HG03175 (cell line): Measurements from ENCODE around the gene RNASE12.
"Not testable (repeated sequence)": the region's sequence is repeated elsewhere in the genome, so short reads cannot be mapped to it uniquely, and the experiment has no call there.

Experiments used
- ATAC-seq: cut with Tn5 transposase; IDR thresholded peaks from one replicate; pipeline ENCODE4 v1.9.1; 2021; ENCODE audit warnings: mild to moderate bottlenecking, moderate library complexity; ENCODE audit not compliant: unreplicated experiment

Gene RNASE12

DNA sequence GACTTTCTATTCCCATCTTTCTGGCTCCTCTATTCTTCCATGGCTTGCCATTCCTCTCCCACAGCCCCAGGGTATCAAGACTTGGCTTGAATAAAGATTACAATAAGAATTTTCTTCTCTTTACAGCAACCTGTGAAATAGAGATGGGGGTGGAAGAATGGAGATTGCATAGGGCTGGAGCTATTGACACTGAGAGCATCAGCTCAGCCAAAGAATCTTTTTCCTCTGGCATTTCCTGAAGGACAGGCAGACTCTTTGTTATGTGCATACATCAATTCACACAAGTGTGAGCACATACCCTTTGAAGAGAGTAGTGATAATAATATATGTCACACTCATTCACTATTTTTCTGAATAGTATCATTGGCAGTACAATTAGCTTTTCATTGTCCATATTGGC is 8.0 kb downstream of the RNASE12 start:
- ATAC-seq: no peak

DNA sequence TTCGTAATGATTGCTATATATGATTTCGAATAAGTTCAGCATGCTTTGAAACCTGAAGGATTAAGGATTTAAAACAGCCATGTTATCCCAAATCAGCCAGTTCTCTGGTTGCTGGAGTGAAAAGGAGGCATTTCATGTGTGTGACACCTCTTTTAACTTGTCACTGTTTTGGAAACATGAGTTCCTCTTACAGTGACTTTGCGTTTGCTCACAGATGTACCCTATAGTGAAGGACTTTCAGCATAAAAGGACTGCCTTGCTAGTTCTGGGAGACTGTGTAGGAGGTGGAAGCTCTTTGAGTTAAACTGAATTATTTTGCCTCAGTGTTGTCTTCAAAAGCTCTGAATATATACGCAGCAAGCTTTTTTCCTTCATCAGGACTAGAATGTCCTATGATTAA is 10.9 kb downstream of the RNASE12 start:
- no peak for ATAC-seq

DNA sequence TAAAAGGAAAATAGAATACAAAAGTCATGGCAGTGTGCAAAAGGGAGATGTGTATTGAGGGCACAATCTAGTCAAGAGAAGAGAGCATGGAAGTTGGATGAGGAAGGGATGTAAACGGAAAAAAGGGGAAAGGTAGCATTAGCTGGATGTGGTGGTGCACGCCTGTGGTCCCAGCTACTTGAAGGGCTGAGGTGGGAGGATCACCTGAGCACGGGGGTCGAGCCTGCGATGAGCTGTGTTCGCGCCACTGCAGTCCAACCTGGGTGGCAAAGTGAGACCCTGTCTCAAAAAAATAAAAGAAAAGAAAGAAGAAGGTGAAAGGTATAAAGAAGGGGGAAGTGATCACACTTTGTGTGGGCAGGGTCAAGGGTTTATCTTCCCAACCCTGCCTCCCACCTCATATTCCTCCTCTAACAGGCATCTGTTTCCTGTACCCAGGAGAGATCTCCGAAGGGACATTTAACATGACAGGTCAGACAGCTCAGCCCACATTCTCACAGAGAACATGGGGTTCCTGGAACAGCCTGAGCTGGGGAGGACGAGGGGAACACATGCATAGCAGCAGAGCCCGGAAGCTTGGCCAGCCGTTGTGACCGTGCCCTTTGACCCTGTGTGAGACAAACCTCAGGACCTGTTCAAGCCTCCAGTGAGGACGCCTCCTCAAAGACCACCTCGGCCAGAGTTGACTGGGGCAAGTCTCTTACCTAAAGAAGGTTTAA is 12.2 kb downstream of the RNASE12 start:
- ATAC-seq: no peak

- ATAC-seq: no peak
These were observed 12.9 kb downstream of the RNASE12 start for GRCh38 chr14:20578325-20578724.

- not testable (repeated sequence) for ATAC-seq
These were observed 18.7 kb downstream of the RNASE12 start for GRCh38 chr14:20572382-20572990.

GRCh38 chr14:20570720-20571119 is 20.5 kb downstream of the RNASE12 start:
- not testable (repeated sequence) for ATAC-seq

DNA sequence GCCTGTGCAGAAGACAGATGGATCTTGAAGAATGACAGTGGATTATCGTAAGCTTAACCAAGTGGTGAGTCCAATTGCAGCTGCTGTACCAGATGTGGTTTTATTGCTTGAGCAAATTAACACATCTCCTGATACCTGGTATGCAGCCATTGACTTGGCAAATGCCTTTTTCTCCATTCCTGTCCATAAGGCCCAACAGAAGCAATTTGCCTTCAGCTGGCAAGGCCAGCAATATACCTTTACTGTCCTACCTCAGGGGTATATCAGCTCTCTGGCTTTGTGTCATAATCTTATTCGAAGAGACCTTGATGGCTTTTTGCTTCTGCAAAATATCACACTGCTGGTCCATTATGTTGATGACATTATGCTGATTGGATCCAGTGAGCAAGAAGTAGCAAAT is 21.3 kb downstream of the RNASE12 start:
- ATAC-seq: not testable (repeated sequence)

GRCh38 chr14:20569066-20569465 is 22.1 kb downstream of the RNASE12 start:
- no peak for ATAC-seq

DNA sequence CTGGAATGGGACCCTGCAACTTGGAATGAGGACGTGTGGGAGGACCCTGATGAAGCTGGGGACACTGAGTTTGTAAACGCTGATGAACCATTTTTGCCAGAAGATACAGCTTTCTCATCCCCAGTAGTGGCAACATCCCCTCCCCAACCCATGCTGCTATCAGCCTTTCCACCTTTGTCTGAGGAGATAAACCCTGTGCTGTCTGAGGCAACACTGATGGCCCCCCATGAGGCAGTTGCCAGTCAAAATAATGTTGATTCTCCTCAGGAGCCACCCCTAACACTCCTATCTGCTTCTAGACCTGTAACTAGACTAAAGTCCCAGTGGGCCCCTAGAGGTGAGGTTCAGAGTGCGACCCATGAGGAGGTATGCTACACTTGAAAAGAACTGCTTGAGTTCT is 22.8 kb downstream of the RNASE12 start:
- no peak for ATAC-seq

- not testable (repeated sequence) for ATAC-seq
These were observed 24.0 kb downstream of the RNASE12 start for GRCh38 chr14:20567199-20567598.

- ATAC-seq: no peak
These were observed 26.6 kb downstream of the RNASE12 start for GRCh38 chr14:20564501-20564997.

- no peak for ATAC-seq
These were observed 27.2 kb downstream of the RNASE12 start for GRCh38 chr14:20563971-20564370.

GRCh38 chr14:20560961-20561360 is 30.2 kb downstream of the RNASE12 start, which contains the start of gene RNASE9:
Gene RNASE9, minus strand, starts transcription at chr14:20561047.
- no peak for ATAC-seq

GRCh38 chr14:20559461-20559904 is 31.7 kb downstream of the RNASE12 start:
- ATAC-seq: no peak

GRCh38 chr14:20557212-20557542 is 34.0 kb downstream of the RNASE12 start:
- no peak for ATAC-seq

DNA sequence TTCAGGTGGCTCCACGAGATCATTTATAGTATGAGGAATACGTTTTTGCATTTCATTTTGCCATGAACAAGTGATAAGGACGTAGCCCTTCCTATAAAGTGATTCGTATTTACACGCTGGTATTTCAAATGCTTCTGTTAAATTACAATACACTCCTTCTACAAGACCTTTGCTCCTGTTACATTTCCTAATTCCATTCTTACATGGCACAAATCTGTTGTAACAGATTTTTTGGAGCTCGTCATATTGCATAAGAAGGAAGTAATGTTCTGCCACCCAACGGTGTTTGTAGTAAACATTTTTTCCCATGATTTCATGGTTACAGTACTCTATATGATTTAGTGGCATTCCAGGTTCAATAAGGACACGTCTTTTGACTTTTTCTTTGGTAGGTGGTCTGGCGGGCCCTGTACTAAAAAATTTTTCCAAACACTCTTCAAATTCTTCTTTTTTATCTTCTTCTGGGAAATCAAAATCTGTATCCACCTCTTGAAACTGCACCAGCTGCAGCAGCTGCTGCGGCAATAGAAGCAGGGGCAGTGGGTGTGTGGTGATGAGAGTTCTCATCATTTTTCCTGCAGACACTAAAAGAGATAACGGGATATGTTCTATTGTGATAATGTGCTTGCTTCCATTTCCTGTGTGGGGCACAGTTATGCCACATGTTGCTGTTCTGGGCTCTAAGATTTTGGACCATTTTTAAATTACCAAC is 34.5 kb downstream of the RNASE12 start:
- ATAC-seq: no peak

DNA sequence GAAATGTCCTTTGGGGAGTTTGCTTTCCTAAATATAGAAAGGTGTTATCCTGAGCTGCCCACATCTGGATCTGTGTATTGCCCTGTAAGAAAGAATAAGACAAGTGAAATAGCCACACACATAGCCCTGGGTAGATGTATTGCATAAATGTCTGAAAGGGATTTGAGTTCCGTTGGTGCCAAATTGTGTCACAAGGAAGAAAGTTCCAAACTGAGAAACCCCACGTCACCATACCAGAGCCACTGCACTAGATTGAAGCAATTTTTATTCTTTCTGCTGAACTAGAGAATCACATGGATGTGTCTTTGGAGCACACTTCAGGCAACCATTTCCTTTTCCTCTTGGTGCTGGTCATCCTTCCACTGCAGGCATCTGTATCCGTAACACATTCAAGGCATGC is 35.3 kb downstream of the RNASE12 start:
- ATAC-seq: no peak

DNA sequence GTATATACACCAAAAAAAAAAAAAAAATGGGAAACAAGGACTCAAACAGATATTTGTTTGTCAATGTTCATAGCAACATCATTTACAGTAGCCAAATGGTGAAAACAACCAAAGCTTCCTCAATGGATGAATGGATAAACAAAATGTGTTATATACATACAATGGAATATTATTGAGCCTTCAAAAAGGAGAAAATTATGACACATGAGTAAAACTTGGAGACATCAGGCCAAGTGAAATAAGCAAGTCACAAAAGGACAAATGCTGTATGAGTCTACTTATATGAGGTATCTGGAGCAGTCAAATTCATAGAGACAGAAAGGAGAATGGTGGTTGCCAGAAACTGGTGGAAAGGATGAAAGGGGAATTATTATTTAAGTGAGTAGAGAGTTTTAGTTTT is 38.2 kb downstream of the RNASE12 start:
- no peak for ATAC-seq

GRCh38 chr14:20551606-20552005 is 39.6 kb downstream of the RNASE12 start:
- no peak for ATAC-seq

- ATAC-seq: no peak
These were observed 40.2 kb downstream of the RNASE12 start for GRCh38 chr14:20550926-20551325.

- ATAC-seq: no peak
These were observed 42.6 kb downstream of the RNASE12 start for GRCh38 chr14:20548414-20549158.
